ENCODE data around the gene LYL1. TPM values are rescaled to one million over a fixed set of nuclear protein-coding genes. Genes with fewer than 3 reads are reported as not detected.

The LYL1 gene
- total and polyA plus RNA-seq, 9 of the 15 experiments (the other 6 are each of a cell fraction or from before 2014, with no cell fraction given): 1.3 to 266 (median 34.0) TPM

DNA sequence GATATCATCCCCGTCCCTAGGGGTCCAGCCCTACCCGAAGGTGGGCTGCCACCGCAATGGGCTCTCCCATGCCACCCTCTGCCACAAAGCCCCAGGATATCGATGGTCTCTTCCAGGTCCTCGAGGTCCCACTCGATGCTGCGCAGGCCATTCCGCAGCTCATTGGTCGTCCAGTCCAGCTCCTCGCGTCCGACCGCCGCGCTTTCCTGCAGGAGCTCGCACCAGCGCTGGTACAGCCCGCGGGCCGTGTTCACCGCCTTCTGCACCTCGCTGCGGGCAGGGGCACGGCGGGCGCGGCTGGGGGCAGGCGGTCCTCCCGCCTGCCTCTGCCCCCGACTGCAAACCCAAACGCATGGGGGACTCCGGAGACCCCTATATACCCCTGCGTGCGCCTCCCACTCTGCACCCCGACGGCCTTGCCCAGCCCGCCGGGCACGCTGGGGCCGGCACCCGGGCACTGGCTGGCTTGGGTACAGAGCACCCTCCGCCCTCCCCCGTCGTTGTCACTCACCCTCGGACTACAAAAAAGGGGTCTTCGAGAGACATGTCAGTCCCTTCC is 47.0 kb upstream of the LYL1 start (continued):
- TF ChIP-seq TAF1 (IDR thresholded peaks at IDR 0.05; ENCODE audit: control insufficient read depth, extremely low read depth, insufficient read depth, low read length, severe bottlenecking) (no peak), NONO (IDR thresholded peaks at IDR 0.05; ENCODE audit: low read depth in 2 of 2, low read length in 1 of 2) (0 out of 4 replicates have a peak, but pooled peaks of 1 of the 2 experiments have one; percentile 39), PTTG1 (tag; IDR thresholded peaks at IDR 0.05; ENCODE audit: low read depth) (no peak), HNRNPL (IDR thresholded peaks at IDR 0.05; ENCODE audit: low read depth, low read length) (peak; percentile 95), HOMEZ (CRISPR knock-in tag; IDR thresholded peaks at IDR 0.05) (0 out of 2 replicates have a peak, but pooled peaks have one; percentile 10), NR1H2 (CRISPR knock-in tag; IDR thresholded peaks at IDR 0.05) (0 out of 2 replicates have a peak, but pooled peaks have one; percentile 65), ZNF431 (CRISPR knock-in tag; IDR thresholded peaks at IDR 0.05) (0 out of 2 replicates have a peak, but pooled peaks have one; percentile 11), ZNF740 (CRISPR knock-in tag; IDR thresholded peaks at IDR 0.05) (0 out of 2 replicates have a peak, but pooled peaks have one; percentile 20), ZNF740 (tag; IDR thresholded peaks at IDR 0.05) (no peak), NRF1 (conservative IDR thresholded peaks at IDR 0.05 in 1 of 2, IDR thresholded peaks at IDR 0.05 in 1 of 2) (peak; percentile 61 to 74), TARDBP (IDR thresholded peaks at IDR 0.05) (no peak), ZNF263 (CRISPR knock-in tag; IDR thresholded peaks at IDR 0.05; ENCODE audit: borderline replicate concordance) (peak; percentile 49; the same call in 1 of the 2 replicates), MED1 (CRISPR knock-in tag; IDR thresholded peaks at IDR 0.05; ENCODE audit: borderline replicate concordance) (0 out of 2 replicates have a peak, but pooled peaks have one; percentile 72), STAG1 (CRISPR knock-in tag; IDR thresholded peaks at IDR 0.05; ENCODE audit: borderline replicate concordance) (no peak), CHD2 (IDR thresholded peaks at IDR 0.05; ENCODE audit: low read depth, low read length) (no peak), RBM22 (IDR thresholded peaks at IDR 0.05; ENCODE audit: low read depth, low read length, poor library complexity, severe bottlenecking) (peak; percentile 69), MLLT1 (IDR thresholded peaks at IDR 0.05) (no peak)

All from K562 (cell line).